ENCODE measurements around the gene TANGO2.

DNA sequence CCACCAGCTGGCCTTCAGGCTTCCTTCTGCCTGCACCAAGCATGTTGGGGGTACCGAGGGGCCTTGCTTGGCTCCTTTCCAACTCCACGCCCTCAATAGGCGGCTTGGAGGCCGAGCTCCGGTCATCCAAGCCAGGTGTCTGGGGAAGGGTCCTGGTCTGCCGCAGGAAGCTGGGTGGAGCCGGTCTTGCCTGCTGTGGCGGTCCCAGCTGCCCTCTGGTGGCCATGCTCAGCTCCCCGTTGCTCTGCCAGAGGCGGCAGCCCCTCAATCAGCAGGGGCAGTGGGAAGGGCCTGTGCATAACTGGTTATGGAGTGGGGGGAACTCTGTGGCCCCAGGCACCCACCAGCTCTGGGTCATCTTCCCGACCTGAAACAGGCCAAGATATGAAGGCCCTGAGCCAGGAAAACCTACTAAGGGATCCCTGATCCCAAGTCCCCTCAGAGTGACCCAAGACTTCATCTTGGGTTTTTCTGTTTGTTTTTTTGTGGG is 7.5 kb upstream of the TANGO2 start:
- TF ChIP-seq, protein P1, sequence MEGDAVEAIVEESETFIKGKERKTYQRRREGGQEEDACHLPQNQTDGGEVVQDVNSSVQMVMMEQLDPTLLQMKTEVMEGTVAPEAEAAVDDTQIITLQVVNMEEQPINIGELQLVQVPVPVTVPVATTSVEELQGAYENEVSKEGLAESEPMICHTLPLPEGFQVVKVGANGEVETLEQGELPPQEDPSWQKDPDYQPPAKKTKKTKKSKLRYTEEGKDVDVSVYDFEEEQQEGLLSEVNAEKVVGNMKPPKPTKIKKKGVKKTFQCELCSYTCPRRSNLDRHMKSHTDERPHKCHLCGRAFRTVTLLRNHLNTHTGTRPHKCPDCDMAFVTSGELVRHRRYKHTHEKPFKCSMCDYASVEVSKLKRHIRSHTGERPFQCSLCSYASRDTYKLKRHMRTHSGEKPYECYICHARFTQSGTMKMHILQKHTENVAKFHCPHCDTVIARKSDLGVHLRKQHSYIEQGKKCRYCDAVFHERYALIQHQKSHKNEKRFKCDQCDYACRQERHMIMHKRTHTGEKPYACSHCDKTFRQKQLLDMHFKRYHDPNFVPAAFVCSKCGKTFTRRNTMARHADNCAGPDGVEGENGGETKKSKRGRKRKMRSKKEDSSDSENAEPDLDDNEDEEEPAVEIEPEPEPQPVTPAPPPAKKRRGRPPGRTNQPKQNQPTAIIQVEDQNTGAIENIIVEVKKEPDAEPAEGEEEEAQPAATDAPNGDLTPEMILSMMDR (IDR thresholded peaks at IDR 0.05) = peak; percentile 61 to 67 (median 63)
- no peak for TF ChIP-seq POLR2A (IDR thresholded peaks at IDR 0.05)
